Stimulated activated CD4-positive, alpha-beta T cell treated with anti-CD3 and anti-CD28 coated beads, Interleukin-12 subunit alpha, Interleukin-12 subunit beta, amount 100 ng/mL, for 4 hours (primary cell): ENCODE results near the gene MAP2.
A peak's percentile ranks its signal among the peaks of the same experiment; 100 is the strongest.

Experiments used
- DNase-seq: peaks from one replicate; pipeline ENCODE4 v3.0.0-alpha.2; 2020

MAP2 gene

DNA sequence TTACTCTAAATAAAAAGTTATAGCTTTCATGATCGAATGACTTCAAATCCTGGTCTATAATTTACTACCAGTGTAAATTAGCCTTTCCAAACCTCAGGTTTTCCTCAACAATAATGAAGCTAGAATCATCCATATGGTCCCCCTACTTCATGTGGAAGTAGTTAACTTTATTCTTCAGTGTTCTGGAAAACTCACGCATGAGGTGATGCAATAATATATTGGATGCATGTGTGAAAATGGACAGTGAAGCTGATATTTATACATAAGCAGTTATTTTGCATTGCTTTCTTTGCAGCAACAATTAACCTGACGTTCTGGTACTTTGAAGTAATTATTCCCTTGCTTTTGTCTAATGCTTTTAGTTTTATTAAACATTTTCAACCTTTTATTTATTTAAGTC lies 329.2 kb downstream of the MAP2 start:
- no peak for DNase-seq

DNA sequence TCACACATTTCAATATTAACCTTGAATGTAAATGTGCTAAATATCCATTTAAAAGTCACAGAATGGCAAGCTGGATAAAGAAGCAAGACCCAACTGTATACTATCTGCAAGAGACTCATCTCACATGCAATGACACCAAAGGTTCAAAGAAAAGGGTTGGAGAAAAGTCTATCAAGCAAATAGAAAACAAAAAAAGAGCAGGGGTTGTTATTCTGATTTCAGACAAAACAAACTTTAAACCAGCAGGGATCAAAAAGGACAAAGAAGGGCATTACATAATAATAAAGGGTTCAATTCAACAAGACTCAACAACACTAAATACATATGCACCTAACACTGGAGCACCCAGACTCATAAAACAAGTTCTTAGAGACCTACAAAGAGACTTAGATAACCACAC lies 333.3 kb downstream of the MAP2 start:
- DNase-seq: no peak

DNA sequence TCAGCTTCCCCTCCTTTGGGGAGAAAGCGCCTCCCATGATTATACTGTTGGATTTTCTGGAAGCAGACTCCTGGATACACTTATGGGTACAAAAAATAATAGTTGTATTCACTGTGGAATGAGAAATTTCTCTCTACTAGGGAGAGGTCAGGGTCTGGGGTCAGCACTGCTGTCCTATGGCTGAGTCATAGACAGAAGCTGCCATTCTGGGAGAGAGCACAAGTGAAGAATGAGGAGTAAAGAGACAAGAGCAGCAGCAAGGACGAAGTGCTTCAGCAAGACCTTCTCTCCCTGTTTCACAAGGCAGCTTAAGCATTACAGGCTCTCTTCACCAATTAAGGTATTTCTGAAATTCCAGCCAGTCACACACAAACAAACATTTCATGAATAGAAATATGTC lies 337.7 kb downstream of the MAP2 start:
- no peak for DNase-seq

DNA sequence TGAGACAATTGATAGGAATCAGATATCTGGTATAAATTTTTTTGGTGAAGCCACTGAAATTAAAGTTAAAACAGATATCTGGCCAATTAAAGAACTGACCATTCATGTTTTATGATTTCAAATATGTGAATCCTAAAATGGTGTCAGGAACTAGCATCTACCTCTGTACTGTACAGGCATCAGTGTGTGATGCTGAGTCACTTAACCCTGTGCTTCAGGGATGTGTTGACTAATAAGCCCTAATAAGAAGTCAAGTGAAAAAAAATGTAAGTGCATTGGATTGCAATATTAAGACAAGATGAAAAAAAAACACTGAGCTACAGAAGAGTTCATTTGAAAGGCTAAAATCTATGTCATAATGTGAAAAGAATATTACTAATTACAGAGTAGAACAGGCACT lies 338.7 kb downstream of the MAP2 start:
- DNase-seq: no peak

DNA sequence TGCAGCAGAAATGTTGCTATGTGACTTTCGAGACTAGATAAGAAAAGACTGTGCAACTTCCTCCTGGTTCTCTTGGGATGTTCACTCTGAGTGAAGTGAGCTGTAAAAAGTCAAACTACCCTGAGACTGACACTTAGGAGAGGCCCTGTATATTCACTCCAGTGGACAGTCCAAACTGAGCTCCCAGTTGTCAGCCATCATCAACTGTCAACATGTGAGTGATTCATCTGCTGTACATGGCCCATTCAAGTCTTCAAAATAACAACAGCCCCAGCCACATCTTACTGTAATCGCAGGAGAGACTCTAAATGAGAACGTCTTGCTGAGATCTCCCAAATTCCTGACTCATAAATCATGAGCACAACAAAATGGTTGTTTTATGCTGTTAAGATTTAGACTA lies 339.3 kb downstream of the MAP2 start:
- DNase-seq: no peak

DNA sequence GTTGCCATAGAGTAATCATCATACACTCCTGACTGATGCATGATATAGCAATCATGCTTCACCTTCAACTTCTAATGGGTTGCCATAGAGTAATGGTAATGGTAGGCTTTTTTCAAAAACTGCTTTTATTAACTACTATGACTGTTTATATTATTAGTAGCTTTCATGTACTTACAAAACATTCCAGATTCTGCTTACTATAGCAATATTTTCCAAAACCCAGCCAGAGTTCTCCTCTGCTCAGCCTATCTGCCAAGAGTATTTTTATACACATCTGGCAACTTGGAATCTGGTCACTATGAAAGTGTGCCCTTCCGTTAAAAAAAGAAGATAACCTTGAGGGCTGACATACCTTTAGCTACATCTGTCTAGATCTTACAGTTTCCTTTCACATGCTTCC lies 342.8 kb downstream of the MAP2 start:
- no peak for DNase-seq

DNA sequence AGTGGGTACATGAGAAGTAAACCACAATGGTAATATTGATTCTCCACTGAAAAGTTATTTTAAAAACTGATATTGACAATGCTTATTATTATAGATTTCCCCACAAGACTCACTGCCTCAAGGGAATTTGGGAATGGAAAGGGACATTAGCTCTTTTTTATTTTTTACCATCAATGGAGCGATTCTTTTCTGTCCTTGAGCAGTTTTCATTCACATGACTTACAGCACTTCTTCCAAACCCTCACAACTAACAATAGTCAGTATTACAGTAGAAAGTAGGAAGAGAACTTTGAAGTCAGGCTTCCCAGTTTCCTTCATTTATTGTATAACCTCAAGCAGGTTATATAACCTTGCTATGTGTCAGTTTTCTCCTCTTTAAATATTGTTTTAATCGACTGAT lies 343.5 kb downstream of the MAP2 start:
- no peak for DNase-seq

DNA sequence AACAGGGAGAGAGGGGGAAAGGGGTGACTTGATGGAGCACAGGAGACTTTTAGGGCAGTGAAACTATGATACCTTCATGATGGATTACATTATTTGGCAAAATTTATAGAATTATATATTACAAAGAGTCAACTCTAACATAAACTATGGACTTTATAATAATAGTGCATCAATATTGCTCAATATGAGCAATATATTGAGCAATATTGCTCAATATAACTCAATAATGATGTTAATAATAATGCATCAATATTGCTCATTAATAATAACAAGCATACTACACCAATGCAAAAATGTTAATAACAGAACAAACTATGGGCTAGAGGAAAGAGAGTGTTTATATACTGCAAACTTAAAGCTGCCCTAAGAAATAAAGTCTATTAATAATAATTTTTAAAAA lies 344.7 kb downstream of the MAP2 start:
- DNase-seq: no peak

DNA sequence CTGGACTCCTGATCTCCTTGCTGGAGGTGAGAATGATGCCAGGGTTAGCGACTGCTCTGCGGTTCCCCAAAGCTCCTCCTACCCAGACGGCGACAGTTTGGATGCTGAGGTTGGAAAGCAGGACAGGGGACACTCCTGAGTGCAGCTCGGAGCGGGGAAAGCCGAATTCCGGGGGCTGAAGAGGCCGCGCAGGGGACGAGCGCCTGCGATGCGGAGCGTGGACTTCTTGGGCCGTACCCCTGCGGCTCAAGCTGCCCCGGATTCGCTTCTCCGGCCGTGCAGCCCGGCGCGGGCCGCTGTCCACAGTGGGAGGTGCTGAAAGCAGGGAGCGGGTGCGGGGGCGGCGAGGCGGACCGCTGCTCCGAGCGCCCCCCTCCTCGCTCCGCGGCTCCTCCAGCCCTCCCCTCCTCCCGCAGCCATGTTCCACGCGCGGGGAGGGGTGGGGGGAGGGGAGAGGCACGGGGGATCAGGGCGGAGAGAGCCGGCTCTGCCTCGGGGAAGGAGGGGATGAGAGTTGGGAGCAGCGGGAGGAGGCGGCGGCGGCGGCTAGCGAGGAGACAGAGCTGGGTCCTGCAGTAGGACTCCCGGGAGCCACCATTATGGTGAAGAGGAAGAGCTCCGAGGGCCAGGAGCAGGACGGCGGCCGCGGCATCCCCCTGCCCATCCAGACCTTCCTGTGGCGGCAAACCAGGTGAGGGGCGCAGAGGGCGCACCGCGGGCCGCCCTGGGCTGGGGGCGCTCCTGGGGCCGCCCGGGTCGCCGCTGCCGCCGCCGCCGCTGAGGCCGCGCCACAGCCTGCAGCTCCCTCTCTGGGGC lies 347.8 kb downstream of the MAP2 start, which contains the start of gene UNC80:
UNC80 (plus strand) TSS at position 359 of the 816 bp plus-strand sequence; CDS start at position 600, 241 bp downstream.
- DNase-seq: peak; percentile 1

DNA sequence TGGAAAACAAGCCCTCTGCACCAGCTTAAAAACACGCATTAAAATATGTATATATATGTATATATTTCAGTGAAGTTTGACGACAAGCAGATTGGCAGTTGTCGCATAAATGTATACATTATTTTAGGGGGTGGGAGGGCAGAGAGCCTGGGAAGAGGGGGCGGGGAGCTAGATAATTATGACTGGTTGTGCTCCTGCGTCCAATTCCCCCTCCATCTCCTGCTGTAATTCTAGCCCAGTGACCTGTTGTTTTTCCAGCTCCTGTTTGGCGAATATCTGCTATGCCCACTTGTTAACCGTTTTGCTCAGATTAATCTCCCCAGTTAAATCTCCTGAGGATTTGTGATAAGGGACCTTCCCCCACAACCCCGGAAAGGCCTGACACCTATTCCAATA lies 348.4 kb downstream of the MAP2 start:
- DNase-seq: no peak

DNA sequence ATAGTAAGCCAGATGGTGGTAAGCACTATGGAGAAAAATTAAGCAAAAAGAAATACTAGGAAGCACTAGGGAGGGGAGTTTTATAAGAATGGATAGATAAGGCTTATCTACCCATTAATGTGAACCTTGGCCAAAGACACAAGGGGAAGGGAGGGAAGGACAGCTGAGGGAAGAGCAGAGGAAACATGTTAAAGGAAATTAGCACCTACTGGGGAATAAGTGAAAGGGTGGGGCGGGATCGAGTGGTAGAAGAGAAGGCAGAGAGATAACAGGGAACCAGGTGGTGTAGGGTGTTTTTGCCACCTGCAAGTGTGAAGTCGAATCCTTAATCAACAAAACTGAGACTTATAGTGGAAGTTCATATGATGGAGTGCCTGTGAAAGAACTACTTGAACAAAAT lies 349.5 kb downstream of the MAP2 start:
- no peak for DNase-seq
